CD14-positive monocyte (primary cell): Measurements from ENCODE around the gene GPD2. TPM values are rescaled to one million over a fixed set of nuclear protein-coding genes. Genes with fewer than 3 reads are reported as not detected.

ENCODE experiments used
- DNase-seq, 3 donors: peaks; one replicate each; pipeline ENCODE4 v3.0.0-alpha.2; 2011 to 2022
- H2AFZ ChIP-seq: 2 replicates; pipeline ENCODE4 v1.6.0; 2012; ENCODE audit warnings: mild to moderate bottlenecking, low read depth, low read length, inconsistent platforms; ENCODE audit not compliant: insufficient read depth, poor library complexity, severe bottlenecking
- H3K27ac ChIP-seq, 2 donors: 1 replicate in 1 of 2; 2 replicates in 1 of 2; pipeline ENCODE4 v1.5.1; 2012 to 2013; ENCODE audit warnings: low read length in 2 of 2, control low read depth in 1 of 2, inconsistent platforms in 1 of 2, low read depth in 1 of 2, mild to moderate bottlenecking in 1 of 2
- H3K27me3 ChIP-seq, 2 donors: one replicate each; pipeline versions ENCODE4 v1.6.0 to v1.6.1; 2011 to 2013; ENCODE audit warnings: low read length in 2 of 2; ENCODE audit not compliant: control insufficient read depth in 2 of 2, insufficient read depth in 2 of 2
- H3K36me3 ChIP-seq, 2 donors: replicated peaks in 1 of 2; 1 replicate in 1 of 2; 2 replicates in 1 of 2; pipeline versions ENCODE4 v1.5.1 to v1.6.1; 2012 to 2013; ENCODE audit warnings: low read length in 2 of 2, control low read depth in 1 of 2, inconsistent platforms in 1 of 2, mild to moderate bottlenecking in 1 of 2; ENCODE audit not compliant: insufficient read depth in 2 of 2, control insufficient read depth in 1 of 2
- H3K4me1 ChIP-seq, 2 donors: 1 replicate in 1 of 2; 2 replicates in 1 of 2; pipeline versions ENCODE4 v1.5.1 to v1.6.1; 2012 to 2013; ENCODE audit warnings: low read length in 2 of 2, control low read depth in 1 of 2, inconsistent platforms in 1 of 2, mild to moderate bottlenecking in 1 of 2, moderate library complexity in 1 of 2; ENCODE audit not compliant: insufficient read depth in 2 of 2, control insufficient read depth in 1 of 2
- H3K4me2 ChIP-seq: replicated peaks from 2 replicates; pipeline ENCODE3; 2012; ENCODE audit warnings: low read length, moderate library complexity, mild to moderate bottlenecking; ENCODE audit not compliant: poor library complexity, severe bottlenecking; ENCODE audit errors: extremely low read depth
- H3K4me3 ChIP-seq, 3 experiments: fragments of 200-600 bp in 1 of 3; sonication (generic) in 1 of 3; replicated peaks in 1 of 3; 1 replicate in 2 of 3; 2 replicates in 1 of 3; pipeline ENCODE4 v1.5.1; 2011 to 2013; ENCODE audit warnings: low read length in 3 of 3, mild to moderate bottlenecking in 3 of 3, control low read depth in 2 of 3, low read depth in 2 of 3, inconsistent platforms in 1 of 3, moderate library complexity in 1 of 3
- H3K79me2 ChIP-seq: 2 replicates; pipeline ENCODE4 v1.6.0; 2012; ENCODE audit warnings: mild to moderate bottlenecking, control low read depth, inconsistent platforms, low read length, moderate library complexity; ENCODE audit not compliant: insufficient read depth
- H3K9ac ChIP-seq: 2 replicates; pipeline ENCODE4 v1.6.0; 2017; ENCODE audit warnings: low read length, mild to moderate bottlenecking; ENCODE audit not compliant: insufficient read depth, poor library complexity, severe bottlenecking
- H3K9me3 ChIP-seq, 2 donors: replicated peaks in 1 of 2; 1 replicate in 1 of 2; 2 replicates in 1 of 2; pipeline versions ENCODE4 v1.5.1 to v1.6.1; 2012 to 2013; ENCODE audit warnings: low read length in 2 of 2, control low read depth in 1 of 2; ENCODE audit not compliant: control insufficient read depth in 1 of 2, insufficient read depth in 1 of 2
- H4K20me1 ChIP-seq: 2 replicates; pipeline ENCODE4 v1.6.0; 2012; ENCODE audit warnings: mild to moderate bottlenecking, low read length, control low read depth, moderate library complexity; ENCODE audit not compliant: insufficient read depth
- H3K27ac Mint-ChIP-seq, 7 donors: one replicate each; pipeline ENCODE4 v1.8.0; 2020; ENCODE audit warnings: mild to moderate bottlenecking in 7 of 7, mixed read lengths in 7 of 7, moderate library complexity in 6 of 7, inconsistent platforms in 2 of 7
- H3K27me3 Mint-ChIP-seq, 3 donors: one replicate each; pipeline ENCODE4 v1.8.0; 2021 to 2022; ENCODE audit warnings: low read depth in 3 of 3, mild to moderate bottlenecking in 3 of 3, mixed read lengths in 3 of 3, moderate library complexity in 3 of 3, inconsistent platforms in 1 of 3
- H3K36me3 Mint-ChIP-seq, 2 donors: one replicate each; pipeline ENCODE4 v1.8.0; 2020; ENCODE audit warnings: mixed read lengths in 2 of 2, inconsistent platforms in 1 of 2, mild to moderate bottlenecking in 1 of 2
- H3K4me1 Mint-ChIP-seq: one replicate; pipeline ENCODE4 v1.8.0; 2020; ENCODE audit warnings: mild to moderate bottlenecking, mixed read lengths
- H3K4me3 Mint-ChIP-seq, 2 donors: one replicate each; pipeline ENCODE4 v1.8.0; 2020; ENCODE audit warnings: mild to moderate bottlenecking in 2 of 2, mixed read lengths in 2 of 2, moderate library complexity in 1 of 2
- H3K9me3 Mint-ChIP-seq, 7 donors: one replicate each; pipeline ENCODE4 v1.8.0; 2020 to 2022; ENCODE audit warnings: mixed read lengths in 7 of 7, mild to moderate bottlenecking in 6 of 7, moderate library complexity in 6 of 7, inconsistent platforms in 2 of 7
- CTCF ChIP-seq: fragments of 200-600 bp; IDR thresholded peaks from one replicate; pipeline ENCODE4 v1.8.0; 2022; ENCODE audit warnings: antibody characterized with exemption, mild to moderate bottlenecking
- WGBS: methylation state at CpG from one replicate; pipeline ENCODE4 v1.1.5; 2013; ENCODE audit warnings: missing lambda C conversion rate; ENCODE audit not compliant: insufficient coverage; 5-methylcytosine and 5-hydroxymethylcytosine counted together
- intact Hi-C, 2 donors: fragments of 100-400 bp; cut with micrococcal nuclease; formaldehyde crosslinking; loops; one replicate each; pipeline versions ENCODE4 v1.15.0 to v1.15.1; 2023
- polyA plus RNA-seq, 3 donors: library from polyadenylated mRNA; depleted of rRNA in 1 of 3; unstranded in 2 of 3; stranded (reverse) in 1 of 3; fragments of 300-500 nt in 2 of 3; fragments of >200 nt in 1 of 3; fragmentation: Illumina TruSeq in 2 of 3; gene quantifications; 1 replicate in 2 of 3; 2 replicates in 1 of 3; pipeline ENCODE4 v1.2.3, GENCODE V29; 2012 to 2021

The GPD2 gene
- polyA plus RNA-seq, 3 donors, result 13.4 to 17.1 (median 14.5) TPM

DNA sequence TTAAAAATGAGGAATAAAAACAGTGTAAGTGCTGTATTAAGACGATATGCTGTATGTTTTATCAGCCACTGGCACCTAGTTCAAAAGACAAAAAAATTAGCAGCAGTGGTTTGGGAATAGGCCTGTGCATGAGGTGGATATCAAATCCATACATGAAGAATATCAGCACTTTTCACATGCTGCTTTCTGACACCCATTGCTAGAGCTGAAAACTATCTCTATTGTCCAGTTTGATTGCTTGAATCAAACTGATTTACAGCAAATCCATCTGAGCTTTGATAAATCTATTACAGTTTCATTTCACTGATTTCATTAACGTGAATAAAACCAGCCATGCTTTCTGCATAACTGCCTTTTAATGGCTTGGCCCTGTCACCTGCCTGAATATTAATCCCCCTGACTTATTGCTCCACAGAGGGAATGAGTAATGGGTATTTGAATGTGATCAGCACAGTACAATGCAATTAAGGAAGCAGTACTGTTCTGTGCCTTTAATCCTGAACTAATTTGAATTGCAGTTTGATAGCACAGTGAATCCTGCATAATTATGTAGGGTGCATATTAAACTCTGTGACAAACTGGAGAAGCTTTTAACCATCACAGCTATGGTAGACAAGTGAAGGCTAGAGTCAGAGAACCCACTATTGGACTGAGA, 154.0 kb downstream of the GPD2 start:
- no peak overlapping the region for H3K9ac ChIP-seq
- H4K20me1 ChIP-seq, result no peaks in the 10 kb centered on the region
- no peak for TF ChIP-seq CTCF
- H3K4me2 ChIP-seq, result no peak overlapping the region
- H3K79me2 ChIP-seq, result no peaks in the 10 kb centered on the region
- no peaks in the 10 kb centered on the region for H3K9me3 Mint-ChIP-seq
- H3K27me3 ChIP-seq, result no peaks in the 10 kb centered on the region
- H3K4me3 Mint-ChIP-seq, result no peak overlapping the region
- H3K9me3 ChIP-seq, result no peaks in the 10 kb centered on the region
- H3K36me3 Mint-ChIP-seq, result peaks cover 17 to 21% of the 10 kb centered on the region in 2 donors
- H3K27ac Mint-ChIP-seq, result peak overlapping the region in 1 of 7 donors; percentile 13
- no peaks in the 10 kb centered on the region for H3K4me1 ChIP-seq
- H3K4me1 Mint-ChIP-seq, result peaks cover 4% of the 10 kb centered on the region
- peaks cover 12 to 15% of the 10 kb centered on the region in 2 donors for H3K36me3 ChIP-seq
- no peak overlapping the region for H3K4me3 ChIP-seq
- intact Hi-C loops, result no loop called here
- peaks cover 0 to 2% (median 0%) of the 10 kb centered on the region in 3 donors for H3K27me3 Mint-ChIP-seq
- no peak for DNase-seq
- no CpG with 5 or more reads among the region's 2 CpGs for WGBS
- no peak overlapping the region for H3K27ac ChIP-seq
- H2AFZ ChIP-seq, result no peak overlapping the region

- Mint-ChIP-seq H3K36me3 (peaks cover 8% of the 10 kb centered on the region in 2 donors), H3K27me3 (peaks cover 0 to 4% (median 2%) of the 10 kb centered on the region in 3 donors), H3K9me3 (no peaks in the 10 kb centered on the region), H3K4me1 (no peaks in the 10 kb centered on the region), H3K27ac (no peak overlapping the region), H3K4me3 (no peak overlapping the region)
- Histone ChIP-seq H2AFZ (no peak overlapping the region), H4K20me1 (no peaks in the 10 kb centered on the region), H3K9ac (no peak overlapping the region), H3K4me3 (no peak overlapping the region), H3K9me3 (no peaks in the 10 kb centered on the region), H3K4me2 (no peak overlapping the region), H3K27ac (no peak overlapping the region), H3K27me3 (peaks cover 0 to 3% of the 10 kb centered on the region in 2 donors), H3K36me3 (peaks cover 0 to 3% of the 10 kb centered on the region in 2 donors), H3K4me1 (no peaks in the 10 kb centered on the region), H3K79me2 (no peaks in the 10 kb centered on the region)
- TF ChIP-seq CTCF, result no peak
- intact Hi-C loops, result no loop called here
- 86% methylated on average over 2 of the region's 8 CpGs for WGBS
- DNase-seq, result no peak
Observed at GRCh38 chr2:156592809-156593593, 156.8 kb downstream of the GPD2 start.
